ENCODE measurements around the gene SH3RF2. TPM values are rescaled to one million over a fixed set of nuclear protein-coding genes. Genes with fewer than 3 reads are reported as not detected.
A peak's percentile ranks its signal among the peaks of the same experiment; 100 is the strongest.

Gene SH3RF2
- total RNA-seq, 4 donors from 2014 or later: 67.9 to 172 (median 96.3) TPM

DNA sequence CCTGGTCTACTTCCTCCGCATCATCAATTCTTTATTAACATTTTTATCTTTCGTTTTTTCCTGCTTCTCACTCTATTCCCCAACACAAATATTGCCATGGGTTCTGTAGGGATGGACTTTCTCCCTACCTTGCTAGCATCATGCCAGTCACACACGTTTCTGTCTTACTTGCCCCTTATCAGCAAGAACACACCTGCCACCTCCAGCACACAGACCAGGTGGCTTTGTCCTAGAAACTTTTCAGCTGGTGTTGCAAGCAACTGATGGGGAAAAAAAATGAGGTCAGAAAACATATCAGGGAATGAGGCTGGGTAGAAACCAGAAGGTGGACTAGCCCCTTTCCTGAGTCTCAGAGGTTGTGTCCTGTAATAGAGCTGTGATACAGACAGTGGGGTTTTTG, 5.8 kb downstream of the SH3RF2 start:
- Histone ChIP-seq H3K36me3 (no peaks in the 10 kb centered on the region), H3K27me3 (no peaks in the 10 kb centered on the region), H3K4me1 (peaks cover 0 to 70% (median 17%) of the 10 kb centered on the region in 4 donors), H3K4me3 (no peak overlapping the region), H3K27ac (peak overlapping the region; percentile 48 to 73 (median 59)), H3K9me3 (no peaks in the 10 kb centered on the region)
- intact Hi-C loops (cut with DNase I; ENCODE audit: low total_unique reads): no loop called here
- DNase-seq: no peak
- in situ Hi-C loops (cut with MboI; ENCODE audit: low pct_ligation_motif_present in 1 of 4, low pct_unique_long_range_greater_than_20kb in 1 of 4, low sequenced_read_pairs in 3 of 4): no loop called here
- 43 to 55% methylated on average over 3 of the region's 3 CpGs for WGBS, 2 donors (ENCODE audit: low coverage in 1 of 2)
- TF ChIP-seq EP300 (IDR thresholded peaks at IDR 0.05; ENCODE audit: low read depth) (no peak), POLR2AphosphoS5 (IDR thresholded peaks at IDR 0.05) (no peak), POLR2A (IDR thresholded peaks at IDR 0.05) (no peak)
- TF ChIP-seq, protein P1, sequence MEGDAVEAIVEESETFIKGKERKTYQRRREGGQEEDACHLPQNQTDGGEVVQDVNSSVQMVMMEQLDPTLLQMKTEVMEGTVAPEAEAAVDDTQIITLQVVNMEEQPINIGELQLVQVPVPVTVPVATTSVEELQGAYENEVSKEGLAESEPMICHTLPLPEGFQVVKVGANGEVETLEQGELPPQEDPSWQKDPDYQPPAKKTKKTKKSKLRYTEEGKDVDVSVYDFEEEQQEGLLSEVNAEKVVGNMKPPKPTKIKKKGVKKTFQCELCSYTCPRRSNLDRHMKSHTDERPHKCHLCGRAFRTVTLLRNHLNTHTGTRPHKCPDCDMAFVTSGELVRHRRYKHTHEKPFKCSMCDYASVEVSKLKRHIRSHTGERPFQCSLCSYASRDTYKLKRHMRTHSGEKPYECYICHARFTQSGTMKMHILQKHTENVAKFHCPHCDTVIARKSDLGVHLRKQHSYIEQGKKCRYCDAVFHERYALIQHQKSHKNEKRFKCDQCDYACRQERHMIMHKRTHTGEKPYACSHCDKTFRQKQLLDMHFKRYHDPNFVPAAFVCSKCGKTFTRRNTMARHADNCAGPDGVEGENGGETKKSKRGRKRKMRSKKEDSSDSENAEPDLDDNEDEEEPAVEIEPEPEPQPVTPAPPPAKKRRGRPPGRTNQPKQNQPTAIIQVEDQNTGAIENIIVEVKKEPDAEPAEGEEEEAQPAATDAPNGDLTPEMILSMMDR (IDR thresholded peaks at IDR 0.05): no peak

DNA sequence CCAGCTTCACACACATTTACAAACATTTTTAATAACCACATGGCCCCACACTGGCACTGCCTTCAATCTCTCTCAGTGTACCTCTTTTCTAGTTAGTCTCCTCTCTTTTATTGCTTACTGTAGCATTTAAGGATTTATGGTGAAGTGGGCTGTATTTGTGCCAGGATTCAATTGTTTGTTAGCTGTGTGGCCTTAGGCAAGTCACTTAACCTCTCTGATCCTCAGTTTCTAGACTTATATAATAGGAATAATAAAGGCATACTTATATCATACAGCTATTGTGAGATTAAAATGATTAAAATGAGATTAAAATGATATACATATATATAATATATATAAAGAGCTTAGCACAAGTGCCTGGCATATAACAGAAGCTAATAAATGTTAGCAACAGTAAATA, 6.4 kb downstream of the SH3RF2 start:
- in situ Hi-C loops (cut with MboI; ENCODE audit: low pct_ligation_motif_present in 1 of 4, low pct_unique_long_range_greater_than_20kb in 1 of 4, low sequenced_read_pairs in 3 of 4) (no loop called here), intact Hi-C loops (cut with DNase I; ENCODE audit: low total_unique reads) (no loop called here)
- Histone ChIP-seq H3K27me3 (no peaks in the 10 kb centered on the region), H3K27ac (peak overlapping the region; percentile 48 to 73 (median 59)), H3K36me3 (no peaks in the 10 kb centered on the region), H3K4me1 (peaks cover 0 to 71% (median 17%) of the 10 kb centered on the region in 4 donors), H3K9me3 (no peaks in the 10 kb centered on the region), H3K4me3 (no peak overlapping the region)
- no peak for DNase-seq
- TF ChIP-seq POLR2AphosphoS5 (IDR thresholded peaks at IDR 0.05): no peak
- TF ChIP-seq, protein P1 (IDR thresholded peaks at IDR 0.05): no peak
- no peak for TF ChIP-seq POLR2A (IDR thresholded peaks at IDR 0.05)
- TF ChIP-seq EP300 (IDR thresholded peaks at IDR 0.05; ENCODE audit: low read depth): no peak

DNA sequence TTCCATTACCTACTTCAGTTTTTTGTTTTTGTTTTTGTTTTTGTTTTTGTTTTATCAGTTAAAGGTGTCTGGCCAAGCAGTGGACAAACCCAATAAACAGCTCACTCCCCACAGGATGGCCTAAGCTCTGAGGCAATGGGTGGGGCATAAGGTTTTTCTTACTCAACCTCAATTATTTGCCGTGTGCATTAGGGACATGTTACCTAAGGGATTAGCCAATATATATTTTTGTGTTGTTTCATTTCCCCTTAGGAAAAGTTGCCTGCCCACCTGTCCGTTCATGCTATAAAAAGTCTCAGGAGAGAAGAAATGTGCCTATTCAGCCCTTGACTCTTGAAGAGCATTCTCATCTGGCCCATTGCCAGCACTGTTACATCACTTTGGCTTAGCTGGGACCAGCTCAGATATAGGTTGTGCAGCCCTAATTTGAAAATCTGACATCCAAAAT, 7.3 kb downstream of the SH3RF2 start:
- peak overlapping the region; percentile 47 to 73 (median 68) for H3K27ac ChIP-seq
- in situ Hi-C loops (cut with MboI; ENCODE audit: low pct_ligation_motif_present in 1 of 4, low pct_unique_long_range_greater_than_20kb in 1 of 4, low sequenced_read_pairs in 3 of 4): no loop called here
- TF ChIP-seq EP300 (IDR thresholded peaks at IDR 0.05; ENCODE audit: low read depth): no peak
- no peak for TF ChIP-seq POLR2A (IDR thresholded peaks at IDR 0.05)
- no peak overlapping the region for H3K4me3 ChIP-seq
- intact Hi-C loops (cut with DNase I; ENCODE audit: low total_unique reads): no loop called here
- H3K9me3 ChIP-seq: no peaks in the 10 kb centered on the region
- peaks cover 0 to 71% (median 17%) of the 10 kb centered on the region in 4 donors for H3K4me1 ChIP-seq
- H3K36me3 ChIP-seq: no peaks in the 10 kb centered on the region
- WGBS, 2 donors (ENCODE audit: low coverage in 1 of 2): 38 to 44% methylated on average over 2 of the region's 2 CpGs
- H3K27me3 ChIP-seq: no peaks in the 10 kb centered on the region
- DNase-seq: peak; percentile 44

DNA sequence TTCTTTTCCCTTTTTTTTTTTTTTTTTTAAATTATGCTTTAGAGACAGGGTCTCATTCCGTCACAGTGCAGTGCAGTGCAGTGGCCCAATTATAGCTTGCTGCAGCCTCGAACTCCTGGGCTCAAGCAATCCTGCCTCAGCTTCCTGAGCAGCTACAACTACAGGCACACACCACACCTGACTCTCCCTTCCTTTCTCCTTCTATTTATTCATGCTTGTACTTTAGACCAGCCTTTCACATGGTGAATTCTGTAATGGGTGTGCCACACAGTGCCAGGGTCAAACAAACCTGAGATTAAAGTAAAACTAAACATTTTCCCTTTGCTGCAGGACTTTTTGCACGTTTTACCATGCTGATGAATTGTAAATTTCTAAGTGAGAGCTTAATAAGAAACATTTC, 8.0 kb downstream of the SH3RF2 start:
- 40 to 48% methylated on average over 3 of the region's 3 CpGs for WGBS, 2 donors (ENCODE audit: low coverage in 1 of 2)

More for the DNA sequence above, 8.0 kb downstream of the SH3RF2 start:
- in situ Hi-C loops (cut with MboI; ENCODE audit: low pct_ligation_motif_present in 1 of 4, low pct_unique_long_range_greater_than_20kb in 1 of 4, low sequenced_read_pairs in 3 of 4): no loop called here
- H3K36me3 ChIP-seq: no peaks in the 10 kb centered on the region
- TF ChIP-seq, protein P1 (IDR thresholded peaks at IDR 0.05): no peak
- no peak for TF ChIP-seq EP300 (IDR thresholded peaks at IDR 0.05; ENCODE audit: low read depth)
- peak in 2 of 3 donors; percentile 40 to 70 for TF ChIP-seq POLR2AphosphoS5 (IDR thresholded peaks at IDR 0.05)
- no peak for TF ChIP-seq POLR2A (IDR thresholded peaks at IDR 0.05)
- no peaks in the 10 kb centered on the region for H3K27me3 ChIP-seq
- H3K4me3 ChIP-seq: no peak overlapping the region
- H3K4me1 ChIP-seq: peaks cover 0 to 65% (median 17%) of the 10 kb centered on the region in 4 donors
- peak; percentile 52 for DNase-seq
- peak overlapping the region; percentile 54 to 73 (median 68) for H3K27ac ChIP-seq
- no peaks in the 10 kb centered on the region for H3K9me3 ChIP-seq
- intact Hi-C loops (cut with DNase I; ENCODE audit: low total_unique reads): no loop called here
